Nephron progenitor cell (in vitro differentiated cells): ENCODE measurements around the gene HPS1.

Source experiments
- DNase-seq: peaks from one replicate; pipeline ENCODE4 v3.0.0; 2021
- H3K27ac Mint-ChIP-seq: 2 replicates; pipeline ENCODE4 v1.8.0; 2021; ENCODE audit warnings: mild to moderate bottlenecking, moderate library complexity, mixed read lengths
- H3K27me3 Mint-ChIP-seq: 2 replicates; pipeline ENCODE4 v1.8.0; 2021; ENCODE audit warnings: mild to moderate bottlenecking, low read depth, mixed read lengths; ENCODE audit not compliant: poor library complexity
- H3K36me3 Mint-ChIP-seq: 2 replicates; pipeline ENCODE4 v1.8.0; 2021; ENCODE audit warnings: low read depth, mixed read lengths
- H3K4me1 Mint-ChIP-seq: 2 replicates; pipeline ENCODE4 v1.8.0; 2021; ENCODE audit warnings: mixed read lengths
- H3K4me3 Mint-ChIP-seq: 2 replicates; pipeline ENCODE4 v1.8.0; 2021; ENCODE audit warnings: mild to moderate bottlenecking, moderate library complexity, mixed read lengths
- H3K9me3 Mint-ChIP-seq: 2 replicates; pipeline ENCODE4 v1.8.0; 2021; ENCODE audit warnings: mild to moderate bottlenecking, moderate library complexity, mixed read lengths
- TF ChIP-seq, protein P1 (sequence below): fragments of 200-600 bp; sonication (generic); IDR thresholded peaks from 2 replicates; pipeline ENCODE4 v1.5.0; 2021; ENCODE audit warnings: antibody characterized with exemption

The HPS1 gene

DNA sequence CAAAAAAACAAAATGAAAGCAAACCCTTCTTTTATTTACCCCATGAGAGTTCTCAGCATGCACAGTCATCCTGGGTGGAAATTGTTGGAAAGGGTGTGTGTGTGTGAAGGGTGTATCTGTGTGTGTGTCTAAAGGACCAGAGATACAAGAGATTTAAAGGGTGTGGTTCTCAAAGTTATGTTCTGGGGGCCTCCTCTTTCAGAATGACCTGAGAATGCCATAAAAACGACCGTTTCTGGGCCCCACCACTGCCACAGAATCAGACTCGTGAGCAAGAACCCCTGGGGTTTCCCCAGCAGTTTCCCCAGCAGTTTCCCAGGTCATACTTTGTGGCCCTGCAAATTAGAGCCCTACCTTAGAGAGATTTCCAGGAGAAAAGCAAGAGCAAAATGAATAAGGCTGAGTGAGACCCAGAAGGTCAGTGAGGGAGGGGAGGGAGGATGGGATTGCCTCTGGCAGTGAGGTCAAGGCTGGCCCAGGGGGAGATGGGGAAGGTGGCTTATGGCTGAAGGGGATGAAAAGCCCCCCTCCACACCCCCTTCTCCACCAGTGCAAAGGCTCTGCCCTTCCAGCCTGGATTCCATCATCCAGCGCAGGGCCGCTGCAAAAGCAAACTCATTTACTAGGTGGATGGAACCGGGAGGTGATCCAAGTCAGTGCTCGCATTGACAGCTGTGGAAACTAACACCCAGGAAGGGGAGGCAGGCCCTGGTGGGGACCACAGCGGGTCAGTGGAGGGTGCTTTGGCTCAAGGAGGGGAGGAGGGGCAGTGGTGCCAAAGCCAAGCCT is 42.0 kb downstream of the HPS1 start:
- H3K27me3 Mint-ChIP-seq, result peaks cover 2% of the 10 kb centered on the region
- H3K36me3 Mint-ChIP-seq, result peaks cover 19% of the 10 kb centered on the region
- no peak overlapping the region for H3K4me3 Mint-ChIP-seq
- H3K27ac Mint-ChIP-seq, result peak overlapping the region; percentile 75
- DNase-seq, result no peak
- TF ChIP-seq, protein P1, sequence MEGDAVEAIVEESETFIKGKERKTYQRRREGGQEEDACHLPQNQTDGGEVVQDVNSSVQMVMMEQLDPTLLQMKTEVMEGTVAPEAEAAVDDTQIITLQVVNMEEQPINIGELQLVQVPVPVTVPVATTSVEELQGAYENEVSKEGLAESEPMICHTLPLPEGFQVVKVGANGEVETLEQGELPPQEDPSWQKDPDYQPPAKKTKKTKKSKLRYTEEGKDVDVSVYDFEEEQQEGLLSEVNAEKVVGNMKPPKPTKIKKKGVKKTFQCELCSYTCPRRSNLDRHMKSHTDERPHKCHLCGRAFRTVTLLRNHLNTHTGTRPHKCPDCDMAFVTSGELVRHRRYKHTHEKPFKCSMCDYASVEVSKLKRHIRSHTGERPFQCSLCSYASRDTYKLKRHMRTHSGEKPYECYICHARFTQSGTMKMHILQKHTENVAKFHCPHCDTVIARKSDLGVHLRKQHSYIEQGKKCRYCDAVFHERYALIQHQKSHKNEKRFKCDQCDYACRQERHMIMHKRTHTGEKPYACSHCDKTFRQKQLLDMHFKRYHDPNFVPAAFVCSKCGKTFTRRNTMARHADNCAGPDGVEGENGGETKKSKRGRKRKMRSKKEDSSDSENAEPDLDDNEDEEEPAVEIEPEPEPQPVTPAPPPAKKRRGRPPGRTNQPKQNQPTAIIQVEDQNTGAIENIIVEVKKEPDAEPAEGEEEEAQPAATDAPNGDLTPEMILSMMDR, result no peak
- no peaks in the 10 kb centered on the region for H3K9me3 Mint-ChIP-seq
- H3K4me1 Mint-ChIP-seq, result peaks cover 50% of the 10 kb centered on the region

DNA sequence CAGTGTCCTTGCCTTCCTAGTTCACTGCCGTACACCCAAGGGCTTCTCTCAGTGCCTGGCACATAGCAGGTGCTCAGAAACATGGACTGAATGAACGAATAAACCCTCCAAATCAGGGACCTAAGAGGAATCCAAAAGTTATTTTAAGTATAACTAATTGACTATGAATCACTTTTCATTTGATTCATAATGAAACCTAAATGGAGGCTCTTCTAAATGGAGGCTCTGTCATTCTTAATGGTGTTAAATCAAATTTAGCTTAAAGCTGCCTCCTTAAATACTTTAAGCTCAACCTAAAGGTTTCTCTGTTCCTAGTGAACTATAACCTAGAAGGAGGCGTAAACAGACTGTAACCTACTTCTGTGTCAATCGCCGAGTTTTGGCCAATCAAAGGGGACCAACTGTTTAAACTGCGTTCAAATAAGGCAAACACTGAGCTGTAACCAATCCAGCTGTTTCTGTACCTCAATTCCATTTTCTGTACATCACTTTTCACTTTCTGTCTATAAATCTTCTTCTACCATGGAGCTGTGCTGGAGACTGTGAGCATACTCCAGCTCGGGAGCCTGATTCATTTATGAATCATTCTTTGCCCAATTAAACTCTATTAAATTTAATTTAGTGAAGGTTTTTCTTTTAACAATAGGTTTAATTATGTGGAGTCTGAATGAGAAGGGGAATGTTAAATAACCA is 42.8 kb downstream of the HPS1 start:
- TF ChIP-seq, protein P1, result no peak
- Mint-ChIP-seq H3K27ac (no peak overlapping the region), H3K9me3 (no peaks in the 10 kb centered on the region), H3K27me3 (peaks cover 2% of the 10 kb centered on the region), H3K36me3 (peaks cover 15% of the 10 kb centered on the region), H3K4me1 (peaks cover 44% of the 10 kb centered on the region), H3K4me3 (no peak overlapping the region)
- DNase-seq, result no peak

DNA sequence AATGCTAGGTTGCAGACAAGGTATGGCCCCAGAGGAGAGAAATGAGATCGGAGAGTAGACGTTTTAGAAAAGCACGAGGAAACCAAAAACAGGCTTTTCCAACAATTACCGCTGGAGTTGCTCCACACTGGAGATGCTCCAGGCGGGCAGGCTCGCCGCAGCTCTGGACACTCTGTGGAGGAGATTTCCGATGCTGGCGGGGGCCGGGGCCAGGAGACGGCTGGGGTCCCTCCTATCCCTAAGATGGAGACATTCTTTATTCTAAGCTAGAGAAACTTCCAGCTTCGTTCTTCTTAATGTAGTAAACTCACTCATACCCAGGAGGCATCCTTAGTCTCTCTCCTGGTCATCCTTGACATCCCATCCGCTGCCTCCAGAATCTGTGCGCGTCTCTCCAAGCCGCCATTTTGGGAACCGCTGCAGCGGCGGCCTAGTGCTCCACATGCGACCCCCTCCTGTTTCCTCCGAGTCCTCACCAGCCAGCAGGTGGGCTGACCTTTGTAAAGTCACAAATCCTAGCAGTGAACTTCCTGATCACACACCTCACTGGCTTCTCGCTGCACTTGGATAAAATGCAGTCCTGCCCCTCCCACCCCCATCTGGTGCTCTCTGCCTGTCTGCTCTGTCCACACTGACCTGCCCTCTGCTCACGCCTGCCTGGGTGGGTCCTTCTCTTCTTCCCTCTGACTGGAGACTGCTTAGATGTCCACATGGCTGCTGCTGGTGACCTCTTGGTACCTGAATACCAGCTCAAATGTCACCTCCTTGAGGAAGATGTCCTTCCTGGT is 43.6 kb downstream of the HPS1 start:
- Mint-ChIP-seq H3K27me3 (peaks cover 2% of the 10 kb centered on the region), H3K4me1 (peaks cover 42% of the 10 kb centered on the region), H3K9me3 (no peaks in the 10 kb centered on the region), H3K36me3 (peaks cover 15% of the 10 kb centered on the region), H3K27ac (peak overlapping the region; percentile 53), H3K4me3 (peak overlapping the region; percentile 6)
- TF ChIP-seq, protein P1, result no peak
- no peak for DNase-seq

DNA sequence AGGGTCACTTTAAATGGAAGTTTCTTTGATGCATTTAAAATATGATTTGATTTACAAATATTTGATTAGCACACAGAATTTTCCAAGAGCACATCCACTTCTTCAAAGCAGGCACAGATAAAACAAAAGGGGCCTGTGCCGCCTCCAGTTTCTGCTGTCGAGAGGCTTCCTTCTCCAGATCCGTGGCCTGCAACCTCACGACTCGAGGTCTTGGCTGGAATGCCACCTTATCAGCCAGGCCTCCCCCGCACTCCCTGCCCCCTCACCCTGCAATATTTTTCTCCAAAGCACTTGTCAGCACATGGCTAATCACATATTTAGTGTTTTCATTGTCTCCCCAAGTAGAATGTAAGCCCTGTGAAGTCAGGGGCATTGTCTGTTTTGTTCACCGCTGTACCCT is 44.3 kb downstream of the HPS1 start:
- peak overlapping the region; percentile 53 for H3K27ac Mint-ChIP-seq
- TF ChIP-seq, protein P1, result no peak

DNA sequence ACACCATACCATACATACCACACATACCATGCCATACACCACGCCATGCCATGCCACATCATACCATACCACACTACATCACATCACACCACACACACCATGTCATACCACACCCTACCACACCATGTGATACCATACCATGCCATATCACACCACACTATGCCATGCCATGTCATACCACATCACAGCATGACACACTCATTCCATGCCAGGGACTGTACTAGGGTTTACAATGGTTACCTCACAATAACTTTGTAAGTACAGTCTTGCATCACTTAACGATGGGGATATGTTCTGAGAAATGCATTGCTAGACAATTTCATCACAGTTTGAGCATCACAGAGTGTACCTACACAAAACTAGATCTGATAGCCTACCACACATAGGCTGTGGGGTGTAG is 46.3 kb downstream of the HPS1 start:
- H3K4me1 Mint-ChIP-seq, result peaks cover 34% of the 10 kb centered on the region
- H3K27ac Mint-ChIP-seq, result no peak overlapping the region
- H3K36me3 Mint-ChIP-seq, result peaks cover 20% of the 10 kb centered on the region
- DNase-seq, result no peak
- no peaks in the 10 kb centered on the region for H3K9me3 Mint-ChIP-seq
- TF ChIP-seq, protein P1, result no peak
- no peak overlapping the region for H3K4me3 Mint-ChIP-seq
- H3K27me3 Mint-ChIP-seq, result peaks cover 5% of the 10 kb centered on the region

More for the DNA sequence above, 44.3 kb downstream of the HPS1 start:
- DNase-seq, result no peak
- H3K36me3 Mint-ChIP-seq, result peaks cover 15% of the 10 kb centered on the region
- H3K9me3 Mint-ChIP-seq, result no peaks in the 10 kb centered on the region
- H3K4me3 Mint-ChIP-seq, result peak overlapping the region; percentile 6
- peaks cover 2% of the 10 kb centered on the region for H3K27me3 Mint-ChIP-seq
- H3K4me1 Mint-ChIP-seq, result peaks cover 42% of the 10 kb centered on the region
